BJ (cell line): ENCODE measurements around the gene COG1. TPM values are rescaled to one million over a fixed set of nuclear protein-coding genes. Genes with fewer than 3 reads are reported as not detected.

Experiments
- CTCF ChIA-PET: fragments of 350-600 bp; formaldehyde crosslinking; extraction: SDS; loops from one replicate; lab custom pipeline; 2021; ENCODE audit warnings: antibody characterized with exemption, inconsistent platforms; lab: Yijun Ruan, JAX
- POLR2A ChIA-PET: fragments of 300-600 bp; sonication (Branson Sonifier 250); formaldehyde crosslinking; extraction: SDS; loops from one replicate; lab custom pipeline; 2021; ENCODE audit warnings: antibody characterized with exemption; lab: Charles Lee
- DNase-seq: peaks from one replicate; pipeline ENCODE4 v3.0.0-alpha.2; 2011; ENCODE audit warnings: low read depth
- H3K27me3 ChIP-seq: 2 replicates; pipeline ENCODE4 v1.6.0; 2011; ENCODE audit warnings: low read length; ENCODE audit not compliant: control insufficient read depth, insufficient read depth
- H3K36me3 ChIP-seq: 2 replicates; pipeline ENCODE4 v1.5.1; 2011; ENCODE audit warnings: low read length; ENCODE audit not compliant: control insufficient read depth, insufficient read depth
- H3K4me3 ChIP-seq: 2 replicates; pipeline ENCODE4 v1.5.1; 2011; ENCODE audit warnings: low read depth, mild to moderate bottlenecking, control low read depth, low read length
- polyA plus RNA-seq: library from polyadenylated mRNA; depleted of rRNA; stranded (reverse); fragments of >200 nt; gene quantifications from 2 replicates; pipeline ENCODE4 v1.2.3, GENCODE V29; 2011
- TF ChIP-seq, protein P1 (sequence below): IDR thresholded peaks from 2 replicates; pipeline ENCODE4 v1.5.1; 2011; ENCODE audit warnings: low read depth, mild to moderate bottlenecking, control low read depth, inconsistent platforms, low read length, moderate library complexity; ENCODE audit not compliant: insufficient read depth

Gene COG1
- polyA plus RNA-seq, 1 experiment, result 54.9 TPM

DNA sequence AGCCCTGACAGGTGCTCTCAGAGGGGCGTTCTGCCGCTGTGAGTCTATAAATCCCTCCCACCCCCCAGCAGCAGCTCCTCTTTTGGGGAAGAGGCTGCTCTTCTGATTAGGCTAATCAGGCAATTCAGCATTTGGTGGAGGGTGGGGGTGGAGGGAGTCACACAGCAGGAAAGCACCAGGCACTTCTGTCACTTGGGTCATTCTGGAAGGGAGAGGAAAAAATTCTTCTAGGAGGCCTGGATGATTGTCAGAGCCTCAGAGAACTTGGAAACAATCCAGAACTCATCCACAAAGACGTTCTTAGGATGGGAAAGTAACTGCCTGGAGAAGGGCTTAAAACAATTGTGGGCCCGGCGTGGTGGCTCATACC, 35.3 kb upstream of the COG1 start:
- no peak overlapping the region for H3K4me3 ChIP-seq
- ChIA-PET CTCF (interaction anchor here (0.8 to 4.6 kb wide), 10 partner anchors 8 to 601 kb away, joined by 4 to 82 read pairs (median 10); partner anchors contain the start of gene SSTR2), POLR2A (no interaction called here)
- TF ChIP-seq, protein P1, sequence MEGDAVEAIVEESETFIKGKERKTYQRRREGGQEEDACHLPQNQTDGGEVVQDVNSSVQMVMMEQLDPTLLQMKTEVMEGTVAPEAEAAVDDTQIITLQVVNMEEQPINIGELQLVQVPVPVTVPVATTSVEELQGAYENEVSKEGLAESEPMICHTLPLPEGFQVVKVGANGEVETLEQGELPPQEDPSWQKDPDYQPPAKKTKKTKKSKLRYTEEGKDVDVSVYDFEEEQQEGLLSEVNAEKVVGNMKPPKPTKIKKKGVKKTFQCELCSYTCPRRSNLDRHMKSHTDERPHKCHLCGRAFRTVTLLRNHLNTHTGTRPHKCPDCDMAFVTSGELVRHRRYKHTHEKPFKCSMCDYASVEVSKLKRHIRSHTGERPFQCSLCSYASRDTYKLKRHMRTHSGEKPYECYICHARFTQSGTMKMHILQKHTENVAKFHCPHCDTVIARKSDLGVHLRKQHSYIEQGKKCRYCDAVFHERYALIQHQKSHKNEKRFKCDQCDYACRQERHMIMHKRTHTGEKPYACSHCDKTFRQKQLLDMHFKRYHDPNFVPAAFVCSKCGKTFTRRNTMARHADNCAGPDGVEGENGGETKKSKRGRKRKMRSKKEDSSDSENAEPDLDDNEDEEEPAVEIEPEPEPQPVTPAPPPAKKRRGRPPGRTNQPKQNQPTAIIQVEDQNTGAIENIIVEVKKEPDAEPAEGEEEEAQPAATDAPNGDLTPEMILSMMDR, result no peak
- no peaks in the 10 kb centered on the region for H3K36me3 ChIP-seq
- DNase-seq, result no peak
- H3K27me3 ChIP-seq, result peaks cover 3% of the 10 kb centered on the region; the same call in 1 of the 2 replicates

DNA sequence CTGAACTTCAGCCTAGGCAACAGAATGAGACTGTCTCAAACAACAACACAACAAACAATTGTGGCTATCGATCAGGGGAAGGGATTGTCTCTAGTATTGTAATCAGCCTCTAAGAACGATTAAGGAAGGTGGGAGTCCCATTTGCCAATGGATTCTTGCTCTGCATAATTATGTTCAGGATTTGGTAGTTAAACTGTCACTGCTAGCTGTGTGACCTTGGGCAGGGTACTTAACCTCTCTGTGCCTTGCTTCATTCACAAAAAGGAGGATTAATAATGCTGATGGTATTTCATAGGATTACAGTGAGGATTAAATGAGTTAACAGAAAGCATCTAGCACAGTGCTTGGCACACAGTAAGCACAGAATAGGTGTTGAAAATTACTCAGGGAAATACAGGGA, 34.7 kb upstream of the COG1 start:
- POLR2A ChIA-PET, result interaction anchor here (0.6 kb wide), 1 partner anchor 33 kb away, joined by 6 read pairs; no protein-coding TSS in a partner anchor
- H3K27me3 ChIP-seq, result peaks cover 9% of the 10 kb centered on the region
- no peaks in the 10 kb centered on the region for H3K36me3 ChIP-seq
- no peak overlapping the region for H3K4me3 ChIP-seq
- CTCF ChIA-PET, result interaction anchor here (1.8 to 4.6 kb wide), 4 partner anchors 12 to 598 kb away, joined by 4 to 82 read pairs (median 38); no protein-coding TSS in a partner anchor
- TF ChIP-seq, protein P1, result no peak
- no peak for DNase-seq

DNA sequence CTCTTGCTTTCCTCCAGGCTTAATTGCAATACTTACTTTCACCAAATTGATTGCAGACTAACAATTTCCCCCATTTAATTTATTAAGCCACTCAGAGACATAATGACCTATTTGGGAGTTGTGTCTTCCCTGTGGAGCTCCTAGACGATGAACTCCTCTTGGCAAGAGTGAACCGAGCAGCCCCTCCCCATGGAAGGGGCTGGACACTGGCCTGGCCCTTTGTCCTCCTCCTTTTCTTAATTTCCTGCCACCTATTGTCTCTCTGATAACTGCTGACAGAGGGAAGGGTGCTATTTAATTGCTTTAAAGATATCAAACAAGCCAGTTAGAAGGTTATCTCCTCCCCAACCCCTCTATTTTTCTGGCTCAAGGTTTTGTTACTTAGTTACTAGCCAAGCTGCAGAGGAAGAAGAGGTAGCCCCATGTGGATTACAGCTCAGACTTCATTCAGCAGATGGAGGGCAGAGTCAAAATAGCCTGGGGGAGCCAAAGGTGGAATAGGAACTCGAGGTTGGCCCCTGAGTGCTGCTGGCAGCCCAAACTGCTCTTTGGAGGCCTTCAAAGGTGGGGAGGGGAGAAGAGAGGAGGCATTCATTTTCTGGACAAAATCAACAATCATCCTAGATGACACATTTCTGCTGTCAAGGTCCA, 31.8 kb upstream of the COG1 start:
- peaks cover 35% of the 10 kb centered on the region for H3K27me3 ChIP-seq
- H3K36me3 ChIP-seq, result no peaks in the 10 kb centered on the region
- ChIA-PET POLR2A (no interaction called here), CTCF (interaction anchor here (0.9 kb wide), 1 partner anchor 175 kb away, joined by 3 read pairs; no protein-coding TSS in a partner anchor)
- no peak overlapping the region for H3K4me3 ChIP-seq
- DNase-seq, result no peak
- TF ChIP-seq, protein P1, result no peak

DNA sequence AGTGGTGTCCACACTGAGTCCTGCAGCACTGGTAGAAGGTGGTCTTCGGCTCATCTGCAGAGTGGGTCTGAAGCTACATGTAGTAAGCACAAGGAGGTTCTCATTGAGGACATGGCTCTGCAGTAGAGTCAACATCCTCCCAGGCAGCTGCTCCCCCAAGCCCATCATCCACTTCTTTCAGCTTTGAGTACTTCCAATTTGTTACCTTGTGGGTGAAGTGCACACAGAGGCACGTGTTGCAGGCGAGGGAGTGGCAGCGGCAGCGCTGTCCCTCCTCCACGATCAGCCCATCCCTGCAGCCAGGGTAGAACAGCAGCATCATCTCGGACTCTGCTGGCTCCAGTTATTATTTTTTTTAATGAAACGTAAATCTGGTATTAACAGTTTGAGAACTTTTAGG, 29.8 kb upstream of the COG1 start:
- ChIA-PET CTCF (interaction anchor here (1.1 kb wide), 1 partner anchor 603 kb away, joined by 3 read pairs; no protein-coding TSS in a partner anchor), POLR2A (no interaction called here)
- no peak for DNase-seq
- Histone ChIP-seq H3K27me3 (peaks cover 48% of the 10 kb centered on the region), H3K4me3 (no peak overlapping the region), H3K36me3 (no peaks in the 10 kb centered on the region)
- TF ChIP-seq, protein P1, result no peak

DNA sequence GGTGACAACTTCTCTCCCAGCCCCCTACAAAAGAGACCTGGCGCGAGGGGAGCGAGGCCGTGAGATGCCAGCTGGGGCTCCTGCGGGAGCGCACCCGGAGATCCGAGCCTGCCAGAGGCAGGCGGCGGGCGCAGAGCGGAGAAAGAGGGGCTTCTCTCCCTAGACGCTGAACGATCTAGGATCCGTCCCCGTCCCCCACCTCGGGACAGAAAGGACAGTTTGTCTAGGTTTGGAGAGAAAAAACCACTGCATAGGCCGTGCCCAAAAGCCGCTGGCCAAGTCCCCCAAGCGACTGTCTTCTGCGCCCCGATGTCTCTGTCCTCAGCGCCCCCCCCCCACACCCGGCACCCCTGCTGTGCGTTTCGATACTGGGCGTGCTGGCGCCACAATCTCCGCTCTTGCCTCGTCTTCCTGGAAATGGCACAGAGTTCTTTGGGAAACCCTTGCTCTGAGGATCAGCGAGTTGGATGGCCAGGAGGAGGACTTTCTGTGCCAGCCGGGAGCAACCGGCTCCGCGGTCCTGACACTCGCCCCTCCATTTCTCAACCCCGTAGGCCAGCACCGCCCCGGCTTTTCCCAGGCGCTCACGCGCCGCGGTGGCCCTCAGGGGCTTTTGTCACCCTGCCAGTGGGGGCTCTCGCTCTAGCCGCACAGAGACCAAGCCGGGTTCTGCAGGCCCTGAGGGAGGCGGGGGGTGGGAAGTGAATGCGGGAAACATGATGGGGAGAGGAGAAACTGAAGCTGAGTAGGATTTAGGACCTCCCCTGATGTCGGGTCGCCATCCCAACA, 27.0 kb upstream of the COG1 start:
- Histone ChIP-seq H3K36me3 (no peaks in the 10 kb centered on the region), H3K27me3 (peaks cover 50% of the 10 kb centered on the region), H3K4me3 (peak overlapping the region; percentile 28)
- TF ChIP-seq, protein P1, result no peak
- DNase-seq, result no peak
- CTCF ChIA-PET, result interaction anchor here (1.7 to 4.0 kb wide), 5 partner anchors 10 to 608 kb away, joined by 5 to 25 read pairs (median 14); no protein-coding TSS in a partner anchor
- POLR2A ChIA-PET, result no interaction called here
